OCI-M1 (cell line): ENCODE data around the gene TBCB.
"Not testable (repeated sequence)": the region's sequence is repeated elsewhere in the genome, so short reads cannot be mapped to it uniquely, and the experiment has no call there.

ENCODE experiments used
- DNase-seq: peaks from one replicate; lab custom pipeline; 2025; lab: John Stamatoyannopoulos, UW

The TBCB gene

DNA sequence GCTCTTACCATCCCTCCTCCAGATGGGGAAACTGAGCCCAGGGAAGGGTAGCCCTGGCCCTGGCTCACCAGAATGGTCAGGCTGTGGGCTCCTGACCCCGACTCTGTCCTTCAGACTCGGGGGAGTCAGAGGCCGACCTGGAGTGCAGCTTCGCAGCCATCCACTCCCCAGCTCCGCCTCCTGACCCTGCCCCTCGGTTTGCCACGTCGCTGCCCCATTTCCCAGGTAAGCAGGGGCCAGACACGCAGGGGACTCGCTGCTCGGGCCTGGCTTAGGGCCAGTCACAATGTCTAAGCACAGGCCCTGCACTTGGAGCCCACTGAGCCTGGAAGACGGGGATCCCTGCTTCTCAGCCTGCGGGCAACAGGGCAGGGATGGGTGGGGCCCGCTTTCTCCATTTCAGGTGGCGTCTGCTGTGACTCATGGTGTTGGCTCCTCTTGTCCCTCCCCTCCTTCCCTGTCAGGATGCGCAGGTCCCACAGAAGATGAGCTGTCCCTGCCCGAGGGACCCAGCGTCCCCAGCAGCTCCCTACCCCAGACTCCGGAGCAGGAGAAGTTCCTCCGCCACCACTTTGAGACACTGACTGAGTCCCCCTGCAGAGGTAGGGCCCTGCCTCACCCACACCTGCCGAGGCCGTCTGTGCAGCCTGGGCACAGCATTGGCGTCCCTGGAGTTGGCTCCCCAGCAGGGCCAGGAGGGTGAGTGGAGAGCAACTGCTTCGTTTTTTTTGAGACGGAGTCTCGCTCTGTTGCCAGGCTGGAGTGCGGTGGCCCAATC is 13.5 kb upstream of the TBCB start:
- no peak for DNase-seq

GRCh38 chr19:36103040-36103626 is 12.1 kb upstream of the TBCB start:
- no peak for DNase-seq

- DNase-seq = peak; percentile 5
These were observed 11.3 kb upstream of the TBCB start for GRCh38 chr19:36103842-36104552.

GRCh38 chr19:36106441-36106840 is 8.8 kb upstream of the TBCB start:
- no peak for DNase-seq

DNA sequence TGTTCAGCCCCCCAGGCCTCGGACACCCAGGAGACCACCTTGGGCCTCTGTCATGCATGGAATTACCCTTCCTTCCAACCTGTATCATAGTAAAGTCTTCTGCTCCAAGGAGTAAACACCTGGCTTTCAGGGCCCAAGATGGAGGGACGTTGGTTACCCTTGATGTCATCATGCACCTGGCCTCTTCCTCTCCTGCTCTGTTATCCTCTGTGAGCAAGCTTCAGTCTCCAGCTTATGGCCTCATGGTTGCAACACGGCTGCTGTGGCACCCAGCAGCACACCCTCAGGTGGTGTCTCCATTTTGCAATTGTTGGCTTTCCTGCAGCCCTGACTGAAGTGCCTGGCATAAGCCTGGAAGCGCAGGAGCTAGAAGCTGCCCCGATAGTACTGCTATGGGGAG is 8.3 kb upstream of the TBCB start:
- DNase-seq = no peak

DNA sequence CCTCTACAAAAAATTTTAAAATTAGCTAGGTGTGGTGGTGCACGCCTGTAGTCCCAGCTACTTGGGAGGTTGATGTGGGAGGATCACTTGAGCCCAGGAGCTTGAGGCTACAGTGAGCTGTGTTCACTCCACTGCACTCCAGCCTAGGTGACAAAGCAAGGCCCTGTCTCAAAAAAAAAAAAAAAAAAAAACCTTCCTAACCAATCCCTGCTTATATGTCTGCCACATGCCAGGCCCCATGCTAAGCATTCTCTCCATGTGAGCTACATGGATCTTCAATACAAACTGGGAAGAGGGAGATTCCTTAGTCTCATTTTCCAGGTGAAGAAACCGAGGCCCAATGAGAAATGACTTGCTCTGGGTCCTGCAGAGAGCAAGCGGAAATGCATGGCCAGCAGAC is 6.6 kb upstream of the TBCB start:
- DNase-seq = no peak

GRCh38 chr19:36110487-36111199 is 4.6 kb upstream of the TBCB start, which contains the start of gene OVOL3:
OVOL3 (plus strand) TSS chr19:36111143; CDS start chr19:36111203, 60 bp downstream.
- no peak for DNase-seq

- no peak for DNase-seq
These were observed 4.1 kb upstream of the TBCB start for GRCh38 chr19:36111200-36111539.

GRCh38 chr19:36112678-36113077 is 2.6 kb upstream of the TBCB start:
- no peak for DNase-seq

DNA sequence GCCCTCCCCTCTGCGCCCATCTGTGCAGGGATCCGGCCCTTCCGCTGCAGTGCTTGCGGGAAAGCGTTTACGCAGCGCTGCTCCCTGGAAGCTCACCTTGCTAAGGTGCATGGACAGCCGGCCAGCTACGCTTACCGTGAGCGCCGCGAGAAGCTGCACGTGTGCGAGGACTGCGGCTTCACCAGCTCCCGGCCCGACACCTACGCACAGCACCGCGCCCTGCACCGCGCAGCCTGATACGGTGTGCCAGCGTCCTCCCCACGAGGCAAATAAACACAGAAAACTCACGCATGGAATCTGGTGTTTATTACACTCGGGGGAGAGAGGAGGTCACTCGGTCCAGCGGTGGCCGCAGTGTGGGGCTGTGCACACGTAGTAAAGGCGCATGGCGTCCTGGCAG is 1.8 kb upstream of the TBCB start:
- no peak for DNase-seq

DNA sequence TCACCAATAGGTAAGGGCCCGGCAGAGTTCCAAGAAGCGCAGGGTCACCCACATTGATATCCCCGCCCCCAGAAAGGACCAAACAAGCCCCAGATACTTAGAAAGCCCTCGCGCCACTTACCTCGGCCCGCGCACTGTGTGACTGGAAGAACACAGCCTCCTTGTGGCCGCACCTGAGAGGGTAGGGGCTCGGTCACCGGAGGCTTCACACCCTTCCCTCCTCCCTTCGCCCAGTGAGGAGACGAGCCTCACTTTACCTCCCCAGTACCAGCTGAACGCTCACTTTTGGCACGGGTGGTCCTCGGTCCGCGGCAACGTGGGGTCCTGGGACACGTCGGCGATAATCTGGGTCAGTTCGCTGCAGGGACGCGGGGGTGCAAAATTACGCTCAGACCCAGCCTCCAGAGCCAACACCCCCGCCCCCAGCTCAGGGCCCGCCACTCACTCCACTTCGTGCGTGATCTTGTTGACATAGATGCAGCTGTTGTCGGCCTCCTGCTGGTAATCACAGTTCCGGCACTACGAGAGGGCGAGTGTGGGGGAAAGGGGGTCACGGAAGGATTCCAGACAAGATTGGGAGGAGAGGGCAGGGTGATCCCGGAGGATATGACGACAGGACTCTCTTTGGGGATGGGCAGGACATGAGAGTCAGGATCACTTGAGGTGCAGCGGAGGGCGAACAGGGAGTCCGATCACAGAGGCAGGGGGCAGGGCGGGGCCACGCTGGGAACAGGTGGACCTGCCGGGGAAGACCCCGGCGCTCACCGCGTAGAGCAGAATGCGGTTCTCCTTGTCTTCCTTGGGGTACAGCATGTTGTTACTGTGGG is 1.2 kb upstream of the TBCB start:
- no peak for DNase-seq

- DNase-seq = peak; percentile 100
These were observed 381 bp upstream of the TBCB start, which contains the start of gene POLR2I for GRCh38 chr19:36114721-36115452. POLR2I (minus strand) TSS chr19:36114875; CDS start chr19:36114856, 19 bp downstream.

DNA sequence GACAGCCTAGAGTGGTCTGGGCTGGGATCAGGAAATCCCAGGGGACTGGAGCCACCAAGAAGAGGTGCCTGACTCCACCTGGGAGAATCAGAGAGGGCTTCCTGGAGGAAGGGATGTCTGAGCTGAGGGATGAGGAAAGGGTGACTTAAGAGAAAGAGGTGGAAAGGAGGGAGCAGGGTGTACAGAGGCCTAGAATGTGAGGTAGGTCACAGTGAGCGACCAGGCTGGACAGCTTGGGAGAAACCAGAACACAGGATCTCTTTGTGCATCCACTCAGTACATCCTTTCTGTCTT is 1.0 kb downstream of the TBCB start:
- DNase-seq = no peak

DNA sequence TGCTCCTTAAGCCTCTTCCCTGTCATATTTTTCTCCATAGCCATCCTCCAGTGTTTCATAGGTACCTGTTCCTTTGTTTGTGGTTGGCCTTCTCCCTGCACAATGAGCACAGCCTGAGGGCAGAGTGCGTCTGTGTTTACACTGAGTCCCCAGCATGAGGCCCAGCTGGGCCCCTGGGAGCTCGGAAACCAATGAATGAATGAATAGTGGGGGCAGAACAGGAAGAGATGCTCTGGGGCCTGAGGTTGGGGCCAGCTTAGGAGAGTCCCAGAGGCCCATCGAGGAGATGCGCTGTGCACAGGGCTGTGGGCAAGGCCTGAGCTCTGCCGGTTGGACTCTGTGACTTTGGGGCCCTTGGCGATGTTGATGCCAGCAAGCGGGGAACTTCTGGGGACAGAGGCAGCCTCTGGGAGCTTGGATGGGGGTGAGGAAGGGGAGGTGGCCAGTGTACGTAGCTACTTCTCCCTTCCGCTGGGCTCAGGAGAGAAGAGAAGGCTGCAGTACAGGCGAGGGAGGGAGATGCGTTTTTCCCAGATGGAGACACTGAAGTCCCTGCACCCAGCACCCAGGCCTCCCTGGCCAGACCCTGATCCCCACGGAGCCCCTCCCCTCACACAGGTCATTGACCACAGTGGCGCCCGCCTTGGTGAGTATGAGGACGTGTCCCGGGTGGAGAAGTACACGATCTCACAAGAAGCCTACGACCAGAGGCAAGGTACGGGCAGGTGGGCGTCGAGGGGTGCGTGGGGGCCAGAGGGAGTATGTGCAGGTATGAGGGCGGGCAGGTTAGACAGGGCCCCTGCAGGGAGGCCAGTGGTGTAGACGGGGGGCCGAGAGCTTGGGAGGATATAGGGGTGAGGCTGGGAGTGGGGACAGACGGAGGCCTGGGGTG is 5.1 kb downstream of the TBCB start:
- no peak for DNase-seq

DNA sequence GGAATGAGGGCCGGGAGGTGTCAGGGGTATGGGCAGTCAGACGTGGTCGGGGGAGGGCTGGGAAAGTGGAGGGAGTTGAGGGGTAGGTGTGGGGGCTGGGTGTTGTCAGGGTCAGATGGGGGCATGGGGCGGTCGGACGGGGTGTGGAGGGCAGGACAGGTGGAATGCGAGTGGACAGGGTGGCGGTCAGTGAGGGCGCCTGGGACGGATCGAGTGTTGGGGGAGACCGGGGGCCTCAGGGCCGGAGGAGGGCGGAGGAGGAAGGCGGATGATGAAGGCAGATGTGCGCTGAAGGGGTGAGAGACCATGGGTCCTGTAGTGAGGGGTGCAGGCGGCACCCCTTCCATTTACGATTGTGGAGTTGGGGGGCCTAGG is 5.7 kb downstream of the TBCB start:
- no peak for DNase-seq

GRCh38 chr19:36121486-36122124 is 6.3 kb downstream of the TBCB start:
- DNase-seq = no peak

GRCh38 chr19:36125557-36125956 is 10.3 kb downstream of the TBCB start:
- no peak for DNase-seq

DNA sequence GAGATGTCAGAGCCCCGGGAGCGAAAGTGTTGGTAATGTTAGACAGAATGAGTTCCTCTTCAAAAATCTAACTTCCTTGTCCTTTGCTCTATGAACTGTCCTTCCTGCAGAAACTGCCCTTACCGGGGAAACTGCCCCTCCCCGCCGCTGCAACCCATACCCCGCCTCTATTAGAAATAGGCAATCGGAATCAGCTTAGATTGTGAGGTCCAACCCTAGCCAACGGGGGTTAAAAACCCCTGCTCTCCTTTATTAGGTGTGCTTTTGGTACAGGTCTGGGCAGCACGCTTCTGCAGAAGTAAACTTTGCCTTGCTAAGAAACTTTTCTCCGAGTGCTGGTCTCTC is 13.1 kb downstream of the TBCB start:
- no peak for DNase-seq

- not testable (repeated sequence) for DNase-seq
These were observed 16.0 kb downstream of the TBCB start for GRCh38 chr19:36131221-36131620.

- not testable (repeated sequence) for DNase-seq
These were observed 19.6 kb downstream of the TBCB start for GRCh38 chr19:36134867-36135266.
